Fibroblast of lung (primary cell): Measurements from ENCODE around the gene KCNJ10. TPM values are rescaled to one million over a fixed set of nuclear protein-coding genes. Genes with fewer than 3 reads are reported as not detected.

Source experiments
- DNase-seq, 2 donors: peaks; one replicate each; pipeline versions ENCODE4 v3.0.0 to v3.0.0-alpha.2; 2010; ENCODE audit warnings: low read depth in 2 of 2
- H2AFZ ChIP-seq: 2 replicates; pipeline ENCODE4 v1.5.1; 2012; ENCODE audit warnings: low read length, control low read depth, inconsistent platforms
- H3K27ac ChIP-seq: 2 replicates; pipeline ENCODE4 v1.5.1; 2011; ENCODE audit warnings: low read length, control low read depth; ENCODE audit not compliant: insufficient read depth
- H3K27me3 ChIP-seq: 2 replicates; pipeline ENCODE4 v1.5.1; 2011; ENCODE audit warnings: mild to moderate bottlenecking, low read length; ENCODE audit not compliant: control insufficient read depth, insufficient read depth
- H3K36me3 ChIP-seq: 2 replicates; pipeline ENCODE4 v1.5.1; 2011; ENCODE audit warnings: low read length; ENCODE audit not compliant: control insufficient read depth, insufficient read depth
- H3K4me1 ChIP-seq: 2 replicates; pipeline ENCODE4 v1.5.1; 2011; ENCODE audit warnings: low read length; ENCODE audit not compliant: control insufficient read depth, insufficient read depth; ENCODE audit errors: extremely low read depth
- H3K4me2 ChIP-seq: 2 replicates; pipeline ENCODE4 v1.5.1; 2011; ENCODE audit warnings: low read length, control low read depth; ENCODE audit not compliant: insufficient read depth; ENCODE audit errors: extremely low read depth
- H3K4me3 ChIP-seq, 4 experiments: fragments of 200-600 bp in 1 of 4; sonication (generic) in 1 of 4; replicated peaks in 1 of 4; 2 replicates each; pipeline ENCODE4 v1.5.1; 2011 to 2016; ENCODE audit warnings: low read length in 4 of 4, low read depth in 3 of 4, mild to moderate bottlenecking in 3 of 4, control low read depth in 2 of 4, inconsistent platforms in 1 of 4, mixed read lengths in 1 of 4; ENCODE audit not compliant: insufficient read depth in 1 of 4; ENCODE audit errors: control extremely low read depth in 1 of 4
- H3K79me2 ChIP-seq: 2 replicates; pipeline ENCODE4 v1.5.1; 2012; ENCODE audit warnings: mild to moderate bottlenecking, low read length, inconsistent platforms; ENCODE audit not compliant: control insufficient read depth, insufficient read depth
- H3K9ac ChIP-seq: 2 replicates; pipeline ENCODE4 v1.5.1; 2011; ENCODE audit warnings: mild to moderate bottlenecking, low read length, control low read depth; ENCODE audit not compliant: insufficient read depth
- H3K9me3 ChIP-seq: 2 replicates; pipeline ENCODE4 v1.5.1; 2012; ENCODE audit warnings: low read depth, low read length; ENCODE audit not compliant: control insufficient read depth, insufficient read depth
- H4K20me1 ChIP-seq: 2 replicates; pipeline ENCODE4 v1.5.1; 2011; ENCODE audit warnings: low read length; ENCODE audit not compliant: control insufficient read depth, insufficient read depth; ENCODE audit errors: extremely low read depth
- EZH2 ChIP-seq: IDR thresholded peaks from 2 replicates; pipeline ENCODE4 v1.5.1; 2012; ENCODE audit warnings: low read length, control low read depth, mild to moderate bottlenecking; ENCODE audit errors: missing control alignments
- polyA plus RNA-seq, 2 donors: library from polyadenylated mRNA; depleted of rRNA in 1 of 2; stranded (reverse) in 1 of 2; unstranded in 1 of 2; fragments of >200 nt; gene quantifications; 2 replicates each; pipeline ENCODE4 v1.2.1, GENCODE V29; 2011 to 2012; ENCODE audit warnings: missing spikeins in 1 of 2
- total RNA-seq: library from RNA; depleted of rRNA; stranded (reverse); fragments of >200 nt; gene quantifications from 2 replicates; pipeline ENCODE4 v1.2.1, GENCODE V29; 2014
- TF ChIP-seq, protein P1 (sequence below), 2 donors: IDR thresholded peaks in 1 of 2; conservative IDR thresholded peaks in 1 of 2; 1 replicate in 1 of 2; 2 replicates in 1 of 2; pipeline ENCODE4 v1.5.1; 2011 to 2012; ENCODE audit warnings: low read length in 2 of 2, control low read depth in 1 of 2, inconsistent platforms in 1 of 2, low read depth in 1 of 2, mild to moderate bottlenecking in 1 of 2

The KCNJ10 gene
- total and polyA plus RNA-seq, 2 donors (not counting 1 experiment from before 2014, with no cell fraction given) = not detected

- H3K4me2 ChIP-seq = no peak overlapping the region
- H3K36me3 ChIP-seq = no peaks in the 10 kb centered on the region
- no peaks in the 10 kb centered on the region for H3K79me2 ChIP-seq
- peaks cover 5% of the 10 kb centered on the region for H3K4me1 ChIP-seq
- no peak for TF ChIP-seq EZH2
- TF ChIP-seq, protein P1, sequence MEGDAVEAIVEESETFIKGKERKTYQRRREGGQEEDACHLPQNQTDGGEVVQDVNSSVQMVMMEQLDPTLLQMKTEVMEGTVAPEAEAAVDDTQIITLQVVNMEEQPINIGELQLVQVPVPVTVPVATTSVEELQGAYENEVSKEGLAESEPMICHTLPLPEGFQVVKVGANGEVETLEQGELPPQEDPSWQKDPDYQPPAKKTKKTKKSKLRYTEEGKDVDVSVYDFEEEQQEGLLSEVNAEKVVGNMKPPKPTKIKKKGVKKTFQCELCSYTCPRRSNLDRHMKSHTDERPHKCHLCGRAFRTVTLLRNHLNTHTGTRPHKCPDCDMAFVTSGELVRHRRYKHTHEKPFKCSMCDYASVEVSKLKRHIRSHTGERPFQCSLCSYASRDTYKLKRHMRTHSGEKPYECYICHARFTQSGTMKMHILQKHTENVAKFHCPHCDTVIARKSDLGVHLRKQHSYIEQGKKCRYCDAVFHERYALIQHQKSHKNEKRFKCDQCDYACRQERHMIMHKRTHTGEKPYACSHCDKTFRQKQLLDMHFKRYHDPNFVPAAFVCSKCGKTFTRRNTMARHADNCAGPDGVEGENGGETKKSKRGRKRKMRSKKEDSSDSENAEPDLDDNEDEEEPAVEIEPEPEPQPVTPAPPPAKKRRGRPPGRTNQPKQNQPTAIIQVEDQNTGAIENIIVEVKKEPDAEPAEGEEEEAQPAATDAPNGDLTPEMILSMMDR (conservative IDR thresholded peaks at IDR 0.05 in 1 of 2, IDR thresholded peaks at IDR 0.05 in 1 of 2; ENCODE audit: low read depth in 1 of 2, low read length in 2 of 2) = no peak
- H3K4me3 ChIP-seq = no peak overlapping the region
- no peaks in the 10 kb centered on the region for H4K20me1 ChIP-seq
- no peak overlapping the region for H3K27ac ChIP-seq
- H3K9me3 ChIP-seq = no peaks in the 10 kb centered on the region
- no peak for DNase-seq
- no peaks in the 10 kb centered on the region for H3K27me3 ChIP-seq
- no peak overlapping the region for H2AFZ ChIP-seq
- no peak overlapping the region for H3K9ac ChIP-seq
Measured at GRCh38 chr1:160093069-160093395, 23.1 kb upstream of the KCNJ10 start.

DNA sequence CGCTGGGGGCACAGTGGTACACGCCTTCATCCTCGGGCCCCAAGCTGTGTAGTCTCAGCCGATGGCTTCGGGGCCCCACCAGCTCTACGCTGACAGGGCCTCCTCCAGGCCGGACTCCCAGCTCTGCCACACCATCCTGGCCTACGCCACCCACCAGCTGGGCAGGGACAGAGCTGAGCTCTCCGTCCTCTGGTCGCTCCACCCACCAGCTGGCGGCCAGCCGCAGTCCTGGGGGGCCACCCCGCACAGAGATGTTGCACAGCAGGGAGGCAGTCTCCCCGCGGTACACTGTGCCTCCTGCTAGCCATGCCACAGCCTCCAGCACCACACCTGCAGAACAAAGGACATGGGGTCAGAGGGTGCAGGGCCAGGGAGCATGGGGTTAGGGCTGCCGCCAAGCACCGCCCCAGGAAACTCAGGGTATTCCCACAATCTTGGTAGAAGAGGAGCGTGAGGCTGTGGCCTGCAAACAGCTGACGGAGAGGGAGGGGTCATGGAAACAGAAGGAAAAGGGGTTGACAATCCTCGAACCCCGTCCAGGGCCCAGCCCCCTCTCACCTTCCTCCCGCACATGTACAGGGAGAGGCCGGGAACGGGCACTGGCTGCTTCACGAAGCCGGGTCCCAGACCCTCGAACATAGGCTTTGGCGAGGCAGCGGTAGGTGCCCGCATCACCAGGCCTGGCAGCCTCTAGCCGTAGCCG lies 22.6 kb upstream of the KCNJ10 start:
- H3K27ac ChIP-seq = no peak overlapping the region
- DNase-seq = no peak
- H3K9ac ChIP-seq = no peak overlapping the region
- TF ChIP-seq, protein P1 (conservative IDR thresholded peaks at IDR 0.05 in 1 of 2, IDR thresholded peaks at IDR 0.05 in 1 of 2; ENCODE audit: low read depth in 1 of 2, low read length in 2 of 2) = no peak
- TF ChIP-seq EZH2 = no peak
- no peaks in the 10 kb centered on the region for H3K27me3 ChIP-seq
- H3K4me3 ChIP-seq = no peak overlapping the region
- no peaks in the 10 kb centered on the region for H3K4me1 ChIP-seq
- no peak overlapping the region for H3K4me2 ChIP-seq
- H2AFZ ChIP-seq = no peak overlapping the region
- no peaks in the 10 kb centered on the region for H3K9me3 ChIP-seq
- no peaks in the 10 kb centered on the region for H4K20me1 ChIP-seq
- no peaks in the 10 kb centered on the region for H3K79me2 ChIP-seq
- H3K36me3 ChIP-seq = no peaks in the 10 kb centered on the region

DNA sequence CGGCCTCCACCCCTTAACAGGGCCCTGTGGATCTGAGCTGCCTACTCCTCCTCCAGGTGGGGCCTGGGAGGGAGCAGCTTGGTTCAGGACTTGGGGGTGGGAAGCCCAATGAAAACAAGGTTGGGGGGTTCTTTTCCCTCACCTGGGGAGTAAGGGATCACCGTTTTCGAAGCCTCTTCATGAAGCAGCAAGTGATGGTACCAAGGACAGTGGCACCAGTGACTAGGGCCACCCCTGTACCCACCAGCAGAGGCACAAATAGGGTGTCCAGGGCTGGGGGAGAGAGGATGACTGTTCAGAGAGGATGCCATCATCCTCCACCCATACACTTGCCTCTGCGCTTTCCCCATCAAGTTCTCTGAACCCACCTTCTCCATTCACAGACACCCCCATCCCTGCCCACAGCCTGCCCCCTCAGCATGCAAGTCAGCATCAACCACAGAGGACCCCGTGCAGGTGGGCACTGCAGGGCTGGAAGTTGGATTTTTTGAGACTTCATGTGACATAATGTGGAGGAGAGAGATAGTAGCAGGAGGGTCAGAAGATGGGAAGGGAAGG lies 21.8 kb upstream of the KCNJ10 start:
- no peak overlapping the region for H3K9ac ChIP-seq
- H4K20me1 ChIP-seq = no peaks in the 10 kb centered on the region
- H3K79me2 ChIP-seq = no peaks in the 10 kb centered on the region
- no peak for DNase-seq
- H3K27me3 ChIP-seq = no peaks in the 10 kb centered on the region
- no peak for TF ChIP-seq EZH2
- TF ChIP-seq, protein P1 (conservative IDR thresholded peaks at IDR 0.05 in 1 of 2, IDR thresholded peaks at IDR 0.05 in 1 of 2; ENCODE audit: low read depth in 1 of 2, low read length in 2 of 2) = no peak
- no peak overlapping the region for H3K4me2 ChIP-seq
- H3K36me3 ChIP-seq = no peaks in the 10 kb centered on the region
- H3K4me1 ChIP-seq = no peaks in the 10 kb centered on the region
- no peak overlapping the region for H2AFZ ChIP-seq
- H3K9me3 ChIP-seq = no peaks in the 10 kb centered on the region
- H3K4me3 ChIP-seq = no peak overlapping the region
- H3K27ac ChIP-seq = no peak overlapping the region
